ENCODE data around the gene SIK3.

- TF ChIP-seq CTCF (IDR thresholded peaks at IDR 0.05) (no peak), POLR2A (IDR thresholded peaks at IDR 0.05) (no peak)
These were observed 267.9 kb downstream of the SIK3 start for GRCh38 chr11:116830184-116830912.

All from adrenal gland (tissue), 5 donors.